HG02981 (cell line): ENCODE results near the gene FBF1.

Source experiments
- ATAC-seq: cut with Tn5 transposase; IDR thresholded peaks from one replicate; pipeline ENCODE4 v1.9.1; 2021; ENCODE audit warnings: mild to moderate bottlenecking, moderate library complexity; ENCODE audit not compliant: unreplicated experiment

FBF1 gene

DNA sequence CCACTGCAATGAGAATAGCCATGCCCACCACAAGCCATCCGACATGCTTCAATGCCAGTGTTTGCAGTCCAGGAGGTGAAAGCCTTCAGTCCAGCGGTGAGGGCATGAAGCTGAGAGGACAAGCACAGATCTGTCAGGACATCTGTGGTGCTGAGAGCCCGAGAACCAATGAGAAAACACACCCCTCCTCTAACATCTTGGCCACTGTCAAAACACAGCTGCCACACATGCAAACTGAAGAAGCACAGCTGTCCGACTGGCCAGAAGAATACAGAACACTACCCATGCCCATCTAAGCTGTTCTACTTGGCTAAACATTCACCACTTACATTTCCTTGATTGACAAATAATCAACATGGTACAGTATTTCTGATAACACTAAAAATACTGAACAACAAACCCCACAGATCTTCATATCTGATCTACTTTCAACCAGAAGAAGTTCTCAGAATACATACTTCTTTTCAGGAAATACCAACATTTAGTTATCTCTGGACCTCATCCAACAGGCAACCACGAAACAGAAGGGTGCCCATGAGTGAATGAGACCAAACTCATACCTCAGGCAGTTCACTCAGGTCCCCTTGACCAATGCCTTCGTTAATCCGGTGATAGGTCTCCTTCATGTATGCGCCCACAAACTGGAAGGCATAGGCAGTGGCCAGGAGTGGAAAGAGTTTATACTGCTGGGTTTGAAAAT is 10.2 kb upstream of the FBF1 start:
- no peak for ATAC-seq

DNA sequence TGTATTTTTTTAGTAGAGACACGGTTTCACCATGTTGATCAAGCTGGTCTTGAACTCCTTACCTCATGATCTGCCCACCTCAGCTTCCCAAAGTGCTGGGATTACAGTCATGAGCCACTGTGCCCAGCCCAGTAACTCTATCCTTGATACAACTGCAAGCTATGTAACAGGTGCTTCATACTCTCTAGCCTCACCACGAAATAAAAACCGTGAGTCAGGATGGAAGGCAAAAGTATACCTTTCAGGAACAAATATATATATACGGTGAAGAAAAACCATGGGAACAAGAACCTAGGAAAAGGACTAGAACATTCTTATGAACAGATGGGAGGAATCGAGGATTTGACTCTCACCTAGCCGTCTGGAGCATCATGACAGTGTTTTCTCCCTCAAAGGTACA is 9.6 kb upstream of the FBF1 start:
- ATAC-seq: no peak

DNA sequence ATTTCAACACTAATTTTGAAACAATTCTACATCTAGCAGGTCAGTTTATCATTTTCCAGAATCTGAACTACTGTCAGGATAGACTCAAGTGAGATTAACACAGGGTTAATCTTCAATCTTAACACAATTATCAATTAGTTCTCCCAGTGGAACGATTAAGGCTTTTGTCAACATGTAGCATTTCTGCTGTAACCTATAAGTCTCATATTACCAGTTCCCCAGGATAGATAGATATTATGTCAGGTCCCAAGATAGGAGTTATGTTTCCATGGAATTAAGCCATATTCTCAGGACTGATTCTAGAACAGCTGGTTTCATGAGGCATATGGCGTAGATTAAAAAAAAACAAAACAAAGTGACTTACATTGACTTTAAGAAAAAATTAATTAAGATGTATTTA is 4.4 kb upstream of the FBF1 start:
- no peak for ATAC-seq

DNA sequence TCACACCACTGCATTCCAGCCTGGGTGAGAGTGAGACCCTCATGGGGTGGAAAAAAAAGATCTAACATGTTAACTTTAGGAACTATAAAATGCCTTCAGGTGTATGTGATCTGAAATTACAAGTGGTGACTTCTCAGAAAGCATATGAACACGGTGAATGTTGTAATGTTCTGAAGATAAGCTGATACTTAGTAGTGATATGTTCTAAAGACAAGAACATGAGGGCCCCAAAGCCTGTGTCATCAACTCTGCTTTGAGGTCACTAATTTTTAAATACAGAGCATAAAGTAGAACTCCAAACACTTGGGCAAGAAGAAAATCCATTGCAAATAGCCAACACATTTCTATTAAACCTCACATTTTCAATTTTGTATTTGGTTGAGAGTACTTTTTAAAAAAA is 2.6 kb upstream of the FBF1 start:
- no peak for ATAC-seq

DNA sequence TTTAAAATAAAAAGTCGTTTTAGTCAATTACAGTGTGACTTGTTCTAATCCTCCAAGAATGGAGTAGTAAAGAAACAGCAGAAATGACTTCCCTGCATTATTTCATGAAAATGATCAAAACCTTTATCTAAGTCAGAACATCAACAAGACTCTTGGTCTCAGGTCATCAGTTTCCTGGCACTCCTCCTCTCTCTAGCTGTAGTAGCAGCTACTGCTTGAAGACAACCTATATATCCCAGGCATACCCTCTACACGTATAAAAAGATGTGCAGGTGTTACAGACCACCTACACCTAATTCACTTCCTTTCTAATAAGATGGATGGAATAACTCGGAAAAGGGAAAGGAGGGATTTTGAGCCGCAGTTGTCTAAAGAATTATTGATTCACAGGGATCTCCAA is 1.6 kb upstream of the FBF1 start:
- ATAC-seq: no peak

DNA sequence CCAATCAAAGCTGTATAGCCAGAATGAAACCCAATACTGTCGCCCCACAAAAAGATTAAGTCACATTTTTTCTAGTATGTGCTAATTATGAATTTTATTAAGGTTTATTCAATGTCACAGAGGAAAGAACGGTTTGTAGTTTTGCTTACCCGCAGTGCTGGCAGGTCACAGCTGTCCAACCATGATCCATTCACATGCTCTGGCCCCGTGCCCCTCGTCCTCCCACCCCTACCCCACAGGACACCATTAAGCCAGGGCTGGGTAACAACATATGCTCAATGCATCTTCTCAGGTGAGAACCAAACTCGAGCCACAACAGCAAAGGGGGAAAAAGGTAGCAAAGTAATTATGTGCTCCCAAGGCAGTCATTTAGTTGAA is 589 bp upstream of the FBF1 start:
- no peak for ATAC-seq

DNA sequence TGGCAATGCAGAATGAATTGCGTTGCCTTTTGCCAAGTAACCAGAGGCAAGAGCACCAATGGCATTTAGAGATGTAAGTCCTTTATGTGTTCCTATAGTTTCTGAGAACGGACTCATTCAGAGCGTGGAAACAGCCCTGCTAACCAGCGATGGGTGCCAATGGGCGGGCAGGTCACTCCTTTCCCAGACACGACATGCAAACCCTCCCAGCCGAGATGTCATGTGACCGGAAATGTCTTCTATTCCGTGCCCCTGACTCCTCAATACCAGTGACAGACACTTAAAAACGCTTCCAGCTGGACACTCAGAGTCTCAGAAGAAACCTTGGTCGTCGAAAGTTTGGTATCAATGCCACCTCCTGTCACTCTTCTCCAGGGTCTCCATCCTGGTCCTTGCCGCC is 3.2 kb downstream of the FBF1 start:
- ATAC-seq: no peak

DNA sequence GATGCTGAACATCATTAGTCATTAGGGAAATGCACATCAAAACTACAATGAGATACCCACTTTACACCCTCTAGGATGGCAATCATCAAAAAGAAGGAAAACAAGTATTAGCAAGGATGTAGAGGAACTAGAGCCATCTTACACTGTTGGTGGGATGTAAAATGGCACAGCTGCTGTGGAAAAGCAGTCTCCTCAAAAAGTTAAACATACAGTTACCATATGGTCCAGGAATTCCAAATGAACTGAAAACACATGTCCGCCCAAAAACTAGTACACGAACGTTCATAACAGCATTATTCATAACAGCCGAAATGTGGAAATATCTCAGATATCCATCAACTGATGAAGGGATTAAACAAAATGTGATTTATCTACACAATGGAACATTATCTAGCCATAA is 7.0 kb downstream of the FBF1 start:
- ATAC-seq: no peak

DNA sequence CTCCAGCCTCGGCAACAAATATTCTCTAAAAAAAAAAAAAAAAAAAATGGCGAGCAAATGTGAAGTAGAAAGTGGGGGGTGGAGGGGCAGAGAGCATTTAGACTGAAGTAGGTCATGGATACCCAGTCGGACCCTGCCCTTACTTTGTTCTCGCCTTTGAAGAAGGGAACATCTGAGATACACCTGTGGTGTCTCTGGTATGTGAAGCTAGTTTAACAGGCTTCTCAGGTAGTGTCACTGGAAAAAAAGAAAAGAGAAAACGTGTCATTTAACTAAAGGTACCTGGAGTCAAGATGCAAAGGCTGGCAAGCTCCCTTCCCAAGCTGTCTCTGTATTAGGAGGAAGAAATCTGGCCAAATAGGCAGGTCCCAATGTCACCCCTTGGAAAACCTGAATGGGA is 8.0 kb downstream of the FBF1 start:
- ATAC-seq: no peak

DNA sequence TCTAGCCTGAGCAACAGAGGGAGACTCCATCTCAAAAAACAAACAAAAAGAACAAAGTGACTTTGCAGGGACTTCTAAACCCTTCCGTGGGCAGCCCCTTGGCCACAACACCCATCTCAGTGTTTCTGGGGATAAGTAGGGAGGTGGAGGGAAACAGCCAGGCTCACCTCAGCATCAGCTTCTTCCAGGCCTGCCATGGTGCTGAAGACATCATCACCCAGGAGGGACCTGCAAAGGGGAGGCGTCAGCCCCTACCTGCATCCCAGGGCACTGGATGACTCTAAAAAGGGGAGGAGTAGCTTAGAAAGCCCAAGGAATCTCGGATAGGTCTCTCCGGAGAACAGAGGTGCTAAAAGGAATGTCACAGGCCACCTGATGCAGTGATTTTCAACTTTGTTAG is 9.8 kb downstream of the FBF1 start:
- ATAC-seq: no peak

DNA sequence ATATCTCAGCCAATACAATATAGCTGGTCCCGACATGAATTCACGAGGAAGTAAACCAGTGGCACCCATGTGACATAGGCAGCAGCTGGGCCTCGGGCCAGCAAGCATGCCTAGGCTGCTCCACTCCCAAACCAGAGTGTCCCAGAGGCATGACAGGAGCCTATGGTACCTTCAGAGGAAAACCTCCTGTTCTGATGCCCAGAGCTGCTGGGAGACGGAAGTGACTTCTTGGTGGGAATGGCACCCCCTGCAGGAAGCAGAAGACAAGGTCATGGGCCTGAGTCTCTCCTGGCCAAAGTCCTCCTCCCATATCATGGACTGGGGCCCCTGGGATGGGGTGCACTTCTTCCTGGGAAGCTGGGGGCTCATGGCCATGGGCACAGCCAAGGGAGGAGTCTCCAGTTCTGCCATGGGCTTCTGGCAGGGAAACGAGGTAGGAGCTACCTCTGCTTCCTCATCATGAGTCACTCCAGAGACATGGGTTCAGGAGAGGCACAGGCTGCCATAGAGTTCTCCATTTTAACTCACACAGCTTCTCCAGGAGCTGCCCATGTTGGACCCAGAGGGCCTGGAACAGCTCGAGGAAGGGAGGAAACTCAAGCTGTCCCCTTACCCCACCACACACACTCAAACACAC is 13.4 kb downstream of the FBF1 start:
- ATAC-seq: no peak

DNA sequence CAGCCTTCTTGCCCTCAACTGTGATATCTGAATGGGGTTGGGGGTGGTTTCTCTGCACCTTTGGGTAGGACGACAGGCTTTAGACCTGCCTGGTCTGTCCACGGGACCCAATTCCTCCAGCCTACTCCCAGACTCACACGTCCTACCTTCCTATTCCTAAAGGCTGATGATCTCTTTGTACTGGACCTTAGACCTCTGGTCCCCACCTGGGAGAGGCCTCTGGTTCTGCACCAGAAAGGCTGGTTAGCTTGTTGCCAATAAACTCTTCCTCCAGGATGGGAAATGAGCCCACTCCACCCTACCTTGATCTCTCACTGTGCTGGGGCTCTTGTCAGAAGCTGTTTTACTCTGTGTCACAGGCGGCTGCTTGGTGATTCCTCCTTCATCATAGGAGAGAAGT is 14.4 kb downstream of the FBF1 start:
- no peak for ATAC-seq

DNA sequence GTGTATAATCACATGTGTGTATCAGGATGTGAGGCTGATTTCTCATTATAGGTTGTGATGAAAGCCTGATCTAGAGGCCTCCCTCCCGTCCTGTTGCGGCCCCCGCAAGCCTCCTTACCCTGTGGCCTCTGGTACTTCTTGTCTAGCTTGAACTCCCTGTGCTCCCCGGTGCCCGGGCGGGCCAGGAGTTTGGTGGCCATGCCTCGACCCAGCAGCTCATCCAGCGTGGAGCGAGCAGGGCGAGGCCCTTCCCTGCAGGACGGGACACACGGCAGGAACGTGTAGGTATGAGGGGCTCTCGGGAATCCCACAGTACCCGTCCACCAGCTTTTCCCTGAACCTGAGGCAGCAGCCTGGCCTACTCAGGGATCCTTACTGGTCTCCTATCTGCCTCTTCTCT is 14.9 kb downstream of the FBF1 start:
- ATAC-seq: no peak

DNA sequence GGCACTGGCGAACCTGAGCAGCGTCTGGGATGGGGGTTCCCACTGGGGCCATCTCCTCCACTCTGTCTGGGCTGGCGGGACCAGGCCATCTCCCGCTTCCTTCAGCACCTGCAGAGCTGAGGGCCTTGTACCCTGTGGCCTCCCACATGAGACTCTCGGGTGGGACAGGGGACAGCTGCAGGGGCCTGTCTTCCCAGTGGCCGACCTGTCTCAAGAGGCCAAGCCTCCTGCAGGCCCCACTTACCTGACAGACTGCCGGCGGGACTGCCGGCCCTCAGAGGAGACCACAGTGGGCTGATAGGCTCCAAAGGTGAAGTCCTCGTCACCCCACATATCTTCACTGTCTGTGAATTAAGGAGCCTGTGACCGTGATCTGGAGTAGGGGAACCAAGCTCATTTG is 15.7 kb downstream of the FBF1 start:
- ATAC-seq: no peak

DNA sequence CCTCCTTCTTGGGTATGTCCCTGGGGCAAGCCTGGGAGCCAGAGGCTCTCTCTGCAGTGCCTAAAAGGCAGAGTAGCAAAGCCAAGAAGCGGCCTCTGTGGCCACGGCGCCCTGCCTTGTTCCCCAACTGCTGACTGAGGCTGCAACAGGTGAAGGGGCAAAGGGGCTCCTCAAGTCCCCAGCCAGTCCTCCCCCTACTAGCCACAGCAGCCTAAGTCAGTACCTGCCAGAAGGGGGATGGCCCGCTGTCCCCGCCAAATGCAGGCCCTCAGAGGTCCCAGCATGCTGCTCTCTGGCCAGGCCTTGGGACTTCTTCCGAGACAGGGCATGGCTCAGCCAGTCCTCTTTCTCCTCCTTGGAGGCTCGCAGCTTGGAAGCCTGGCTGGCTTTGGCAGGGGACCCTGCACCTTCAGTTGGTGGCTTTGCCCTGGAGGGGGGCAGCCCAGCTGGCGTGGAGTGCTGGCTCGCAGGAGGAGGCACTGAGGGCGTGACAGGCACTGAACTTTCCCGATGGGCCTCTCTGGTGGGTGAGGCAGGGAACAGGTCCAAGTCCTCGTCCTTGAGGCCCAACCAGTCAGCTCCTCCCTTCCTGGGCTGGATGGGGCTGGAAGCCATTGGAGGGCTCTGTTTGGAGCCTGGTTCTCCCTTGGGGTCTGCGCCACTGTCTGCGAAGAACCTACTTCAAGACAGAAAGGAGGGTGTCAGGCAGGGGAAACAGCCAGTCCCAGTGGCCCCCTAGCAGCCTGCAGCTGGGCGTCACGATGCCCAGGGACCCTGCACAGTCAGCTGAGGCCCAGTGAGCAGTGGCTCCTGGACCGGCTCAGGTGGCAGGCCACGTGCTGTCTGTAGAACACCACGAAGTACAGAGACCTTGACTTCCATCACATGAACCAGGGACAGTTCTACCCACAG is 17.6 kb downstream of the FBF1 start:
- no peak for ATAC-seq

DNA sequence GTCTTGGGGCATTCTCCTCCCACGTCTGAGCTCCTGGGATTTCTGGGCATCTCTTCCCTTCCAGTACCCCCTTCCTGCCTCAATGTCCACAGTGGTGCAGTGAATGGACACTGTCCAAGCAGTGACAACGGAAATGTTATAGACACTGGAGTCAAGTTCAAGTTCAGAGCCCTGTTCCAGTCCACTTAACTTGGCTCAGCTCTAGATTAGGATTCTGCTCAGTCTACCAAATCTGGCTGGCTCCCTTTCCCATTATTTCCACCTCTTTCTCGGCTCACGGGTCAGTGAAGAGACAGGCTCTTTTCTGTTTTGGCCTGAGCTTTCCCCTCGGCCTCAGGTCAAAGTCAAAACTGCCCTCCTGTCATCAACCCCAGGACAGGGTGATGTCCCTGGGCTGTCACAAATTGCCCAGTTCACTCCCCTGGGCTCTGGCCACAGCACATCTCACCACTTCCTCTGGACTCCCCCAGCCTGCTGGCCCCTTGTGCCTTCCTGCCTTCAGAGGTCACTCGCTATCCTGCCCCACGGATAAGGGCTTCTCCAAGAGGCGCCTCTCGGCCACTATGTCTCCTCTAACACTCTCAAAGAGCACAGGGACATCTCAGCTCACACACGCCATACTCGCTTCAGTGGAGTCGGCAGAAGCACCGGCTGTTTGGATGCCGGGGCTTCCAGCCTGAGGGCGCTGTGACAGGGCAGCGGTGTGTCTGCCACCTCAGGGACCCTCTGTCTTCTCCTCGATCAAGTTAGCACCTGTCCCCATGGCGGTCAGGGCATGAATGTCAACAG is 18.5 kb downstream of the FBF1 start:
- ATAC-seq: no peak

DNA sequence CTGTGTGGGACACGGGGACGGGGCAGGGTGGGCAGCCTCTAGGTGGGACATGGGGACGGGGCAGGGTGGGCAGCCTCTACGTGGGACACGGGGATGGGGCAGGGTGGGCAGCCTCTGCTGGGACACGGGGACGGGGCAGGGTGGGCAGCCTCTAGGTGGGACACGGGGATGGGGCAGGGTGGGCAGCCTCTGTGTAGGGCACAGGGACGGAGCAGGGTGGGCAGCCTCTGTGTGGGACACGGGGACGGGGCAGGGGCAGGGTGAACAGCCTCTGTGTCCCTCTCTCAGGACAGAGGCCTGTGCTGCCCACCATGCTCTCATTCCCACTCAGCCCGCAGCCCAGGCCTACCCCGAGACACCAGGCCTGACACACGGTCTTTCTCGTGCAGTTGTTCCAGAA is 19.2 kb downstream of the FBF1 start:
- ATAC-seq: no peak

DNA sequence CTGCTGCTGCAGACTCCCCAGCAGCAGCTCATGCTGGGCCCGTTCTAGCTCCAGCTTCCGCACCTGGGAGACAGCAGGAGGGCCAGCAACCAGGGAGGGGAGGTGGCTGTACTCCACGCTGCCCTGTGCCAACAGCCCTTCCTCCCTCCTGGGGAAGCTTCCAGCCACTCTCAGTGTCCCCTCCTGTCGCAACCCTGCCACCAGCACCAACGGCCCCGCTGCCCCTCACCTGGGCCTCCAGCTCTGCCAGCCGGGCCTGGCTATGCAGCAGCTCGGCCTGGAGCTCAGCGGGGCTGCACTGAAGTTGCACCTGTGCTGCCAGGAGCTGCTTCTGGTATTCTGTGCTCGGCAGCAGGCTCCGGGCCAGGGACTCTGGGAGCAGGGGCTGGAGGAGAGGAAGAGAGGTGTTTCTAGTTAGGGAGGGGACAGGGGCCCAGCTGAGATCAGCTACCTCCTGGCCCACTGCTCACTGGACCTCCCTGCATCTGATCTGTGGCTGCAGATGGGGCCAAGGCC is 20.7 kb downstream of the FBF1 start:
- ATAC-seq: no peak

DNA sequence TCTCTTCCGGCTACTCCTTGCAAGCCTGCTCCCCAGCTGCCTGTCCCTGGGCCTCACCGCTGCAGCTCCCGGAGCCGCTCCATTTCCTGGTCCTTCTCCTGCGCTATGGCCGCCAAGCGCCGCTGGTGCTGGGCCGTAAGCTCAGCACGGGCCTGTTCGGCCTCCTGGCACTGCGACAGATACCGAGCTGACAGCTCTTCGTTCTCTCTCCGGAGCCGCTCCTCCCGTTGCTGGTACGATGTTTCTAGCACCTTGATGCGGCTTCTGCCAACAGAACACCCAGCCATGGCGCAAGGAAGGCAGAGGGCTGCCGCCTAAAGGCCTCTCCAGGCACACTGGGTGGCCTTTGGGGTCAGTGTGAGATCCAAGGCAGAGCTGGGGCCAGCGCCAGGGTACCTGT is 21.2 kb downstream of the FBF1 start:
- ATAC-seq: no peak

DNA sequence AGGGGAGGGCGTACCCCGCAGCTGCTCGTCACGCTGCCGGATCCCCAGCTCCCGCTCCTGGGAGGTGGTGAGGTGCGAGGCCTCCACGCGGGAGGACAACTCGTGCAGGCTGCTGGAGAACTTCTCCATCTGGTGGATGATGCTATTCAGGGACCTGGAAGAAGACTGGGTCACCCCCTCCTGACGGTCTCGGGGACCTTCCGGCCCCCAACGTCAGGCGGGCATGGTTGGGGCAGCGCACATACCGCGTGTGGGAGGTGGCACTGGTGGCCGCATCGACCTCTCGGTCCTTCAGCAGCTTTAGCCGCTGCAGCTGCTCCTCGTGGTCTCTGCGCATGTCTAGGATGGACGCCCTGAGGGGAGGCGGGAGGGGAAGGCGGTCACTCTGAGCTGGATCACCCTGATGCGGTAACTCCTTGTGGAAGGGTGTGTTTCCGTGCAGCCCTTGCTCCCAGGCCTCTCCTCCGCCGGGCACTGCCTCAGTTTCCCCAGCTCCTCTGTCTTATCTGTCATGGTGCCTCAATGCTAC is 22.9 kb downstream of the FBF1 start:
- no peak for ATAC-seq
